Dermis blood vessel endothelial cell (primary cell): ENCODE results near the gene SUN1. TPM values are rescaled to one million over a fixed set of nuclear protein-coding genes. Genes with fewer than 3 reads are reported as not detected.

Experiments
- DNase-seq: peaks from one replicate; pipeline ENCODE4 v3.0.0; 2010
- total RNA-seq: library from RNA; depleted of rRNA; stranded (reverse); fragments of >200 nt; gene quantifications from 2 replicates; pipeline ENCODE4 v1.2.3, GENCODE V29; 2014

SUN1 gene
- total RNA-seq, 1 donor from 2014 or later: 287 TPM

- DNase-seq: no peak
These were observed 62.0 kb downstream of the SUN1 start for GRCh38 chr7:894164-894867.

DNA sequence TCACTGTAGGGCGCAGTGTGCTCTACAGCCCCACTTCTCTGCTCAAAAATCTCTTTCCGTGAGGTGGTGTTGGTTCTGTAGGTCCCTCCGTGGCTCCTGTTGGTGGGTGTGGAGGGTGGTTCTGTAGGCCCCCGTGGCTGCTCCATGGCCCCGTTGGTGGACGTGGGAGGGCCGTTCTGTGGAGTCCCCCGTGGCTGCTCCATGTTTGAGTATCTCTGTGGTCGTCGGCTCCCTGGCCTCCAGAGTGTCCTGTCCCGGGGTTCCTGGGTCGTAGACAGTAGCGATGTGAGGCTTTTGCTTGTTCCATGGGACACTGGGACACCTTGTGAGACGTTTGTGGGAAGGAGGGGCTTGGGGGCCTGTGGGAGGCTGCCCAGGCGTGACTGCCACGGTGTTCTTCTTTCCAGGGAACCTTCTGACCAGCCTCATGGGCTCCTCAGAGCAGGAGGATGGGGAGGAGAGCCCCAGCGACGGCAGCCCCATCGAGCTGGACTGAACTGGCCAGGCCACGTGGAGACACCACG lies 62.7 kb downstream of the SUN1 start:
- DNase-seq: no peak

DNA sequence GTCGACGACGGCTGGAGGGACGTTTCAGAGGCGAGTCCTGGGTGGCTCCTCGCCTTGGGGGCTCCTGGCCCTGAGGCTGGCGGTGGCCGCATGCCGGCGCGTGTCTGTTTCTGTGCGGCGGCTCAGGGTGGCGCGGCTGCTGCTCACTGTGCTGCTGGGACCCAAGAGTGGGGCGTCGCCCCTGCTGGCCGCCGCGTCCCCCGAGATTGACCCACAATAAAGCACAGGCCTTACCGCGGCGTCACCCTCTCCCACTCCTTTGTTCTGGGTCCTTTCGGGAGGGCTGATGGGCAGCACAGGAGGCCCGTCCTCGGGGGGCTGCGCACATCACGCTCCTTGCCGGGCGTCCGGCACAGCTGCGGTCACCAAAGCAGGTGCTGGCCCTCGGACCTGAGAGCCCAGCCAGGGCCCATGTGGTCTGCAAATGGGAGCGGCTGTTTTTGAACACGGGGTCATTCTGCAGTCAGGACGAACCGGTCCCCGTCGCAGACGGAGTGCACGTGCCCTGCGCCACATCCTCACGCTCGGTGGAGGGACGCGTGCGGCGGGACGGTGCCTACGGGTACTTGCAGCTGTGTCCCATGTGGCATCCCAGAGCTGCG lies 63.3 kb downstream of the SUN1 start:
- no peak for DNase-seq

- DNase-seq: no peak
These were observed 64.2 kb downstream of the SUN1 start for GRCh38 chr7:896346-897075.

GRCh38 chr7:897086-897485 lies 64.8 kb downstream of the SUN1 start:
- no peak for DNase-seq

DNA sequence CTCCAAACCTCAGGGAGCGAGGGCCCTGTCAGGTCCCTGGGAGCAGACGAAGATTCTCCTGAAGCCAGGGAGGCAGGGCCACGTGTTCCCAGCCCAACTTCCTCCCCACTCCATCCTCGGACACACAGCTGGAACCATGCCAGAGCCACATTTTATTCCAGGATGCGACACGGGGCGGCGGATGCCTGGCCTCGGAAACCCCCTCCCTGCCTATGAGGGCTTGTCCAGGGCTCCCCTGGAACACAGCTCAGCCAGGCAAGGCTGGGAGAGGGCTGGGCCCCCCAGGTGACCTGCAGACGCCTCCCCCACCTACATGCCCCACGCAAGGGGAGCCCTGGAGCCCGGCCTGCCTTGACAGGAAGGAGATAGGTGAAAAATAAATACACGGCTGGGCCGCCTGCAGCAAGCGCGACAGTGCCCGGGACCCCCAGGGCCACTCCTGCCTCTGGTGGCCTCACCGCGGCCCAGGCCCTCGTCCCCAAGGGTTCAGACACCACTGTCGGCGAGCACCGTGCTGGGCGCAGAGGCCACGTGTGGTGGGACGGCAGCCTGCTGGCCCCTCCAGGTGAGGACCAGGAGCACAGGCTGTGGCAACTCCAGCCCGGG lies 65.6 kb downstream of the SUN1 start:
- DNase-seq: peak; percentile 77

- DNase-seq: no peak
These were observed 66.2 kb downstream of the SUN1 start for GRCh38 chr7:898460-898854.

DNA sequence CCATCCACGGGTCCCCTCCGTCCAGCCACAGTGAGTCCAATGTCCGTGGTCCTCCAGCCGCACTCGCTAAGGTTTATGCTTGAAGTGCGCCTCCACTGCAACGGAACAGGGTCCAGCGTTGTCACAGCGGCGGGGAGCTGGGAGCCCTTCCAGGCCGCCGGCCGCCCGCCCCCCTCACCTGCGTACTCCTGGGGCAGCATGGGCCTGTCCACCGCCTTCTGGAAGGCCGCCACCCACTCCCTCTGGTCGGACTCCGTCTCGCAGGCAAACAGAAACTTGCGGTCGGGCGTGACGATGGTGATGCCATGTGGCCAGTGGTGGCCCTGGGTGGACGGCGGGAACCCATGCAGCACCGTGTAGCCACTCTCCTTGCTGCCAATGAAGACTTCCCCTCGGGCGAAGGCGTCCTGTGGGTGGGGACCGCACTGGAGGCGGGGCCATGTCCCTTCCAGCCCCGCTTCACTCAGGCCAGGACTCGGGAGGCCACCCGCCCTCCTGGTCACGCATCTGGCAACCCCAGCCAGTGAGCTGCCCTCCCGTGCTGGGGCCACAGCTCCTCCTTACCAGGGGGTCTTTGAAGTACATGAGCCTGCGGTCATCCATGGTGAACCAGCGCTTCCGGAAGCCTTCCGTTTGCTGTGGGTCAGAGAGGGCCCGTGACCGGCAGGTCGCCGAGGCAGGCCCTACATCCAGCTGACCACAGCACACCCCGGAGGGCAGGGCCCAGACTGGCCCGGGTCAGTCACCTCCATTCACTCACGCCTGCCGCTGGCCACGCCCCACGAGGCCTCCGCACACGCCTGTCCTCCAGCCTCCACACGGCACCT lies 66.8 kb downstream of the SUN1 start:
- no peak for DNase-seq

DNA sequence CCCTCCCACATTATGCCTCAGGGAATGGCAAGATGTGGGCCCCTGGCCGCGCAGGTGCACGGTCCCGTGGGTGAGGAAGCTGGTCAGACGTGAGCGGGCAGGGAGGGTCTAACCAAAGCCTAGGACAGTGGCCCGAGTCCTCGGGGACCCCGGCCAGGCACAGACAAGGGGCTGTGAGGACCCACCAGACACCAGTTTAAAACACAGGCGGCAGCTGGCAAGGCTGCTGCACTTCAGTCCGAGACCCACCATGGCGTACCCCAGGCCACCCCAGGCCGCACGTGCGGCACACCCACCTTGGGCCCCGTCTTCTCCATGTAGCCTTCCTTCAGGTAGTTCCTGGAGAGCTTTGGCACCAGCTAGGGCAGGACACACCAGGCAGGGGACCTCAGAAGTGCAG lies 67.5 kb downstream of the SUN1 start:
- no peak for DNase-seq

DNA sequence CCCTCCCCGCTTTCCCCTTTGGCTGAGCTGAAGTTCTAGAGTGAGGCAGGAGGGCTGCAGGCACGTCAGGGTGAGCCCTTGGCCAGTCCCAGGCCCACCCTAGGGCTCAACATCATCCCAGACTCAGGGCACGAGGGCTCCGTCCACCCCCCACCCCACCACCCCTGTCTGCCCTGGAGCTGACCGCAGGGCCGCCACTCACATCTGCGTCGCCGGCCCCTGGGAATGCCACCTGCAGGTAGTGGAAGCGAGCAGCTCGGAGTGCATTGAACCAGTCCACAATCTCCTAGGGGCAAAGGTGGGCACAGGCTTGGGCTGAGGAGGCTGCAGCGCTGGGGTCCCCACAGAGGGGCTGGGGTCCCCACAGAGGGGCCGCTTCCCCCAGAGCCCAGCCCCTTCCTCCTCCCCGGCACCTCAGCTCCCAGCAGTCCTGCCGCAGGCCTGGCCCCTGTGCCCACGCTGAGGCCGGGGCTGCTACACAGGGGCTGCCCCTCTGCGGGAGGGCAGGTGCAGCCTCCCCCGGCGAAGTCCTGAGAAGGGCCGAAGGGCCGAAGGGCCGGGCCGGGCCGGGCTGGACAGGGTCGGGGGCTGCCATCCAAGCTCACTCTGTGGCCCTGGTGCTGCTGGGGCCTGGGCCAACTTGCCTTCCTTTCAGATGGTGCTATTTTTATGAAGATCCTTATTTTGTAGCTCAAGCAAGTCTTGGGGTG lies 68.2 kb downstream of the SUN1 start:
- no peak for DNase-seq

GRCh38 chr7:901041-901387 lies 68.7 kb downstream of the SUN1 start:
- DNase-seq: no peak

DNA sequence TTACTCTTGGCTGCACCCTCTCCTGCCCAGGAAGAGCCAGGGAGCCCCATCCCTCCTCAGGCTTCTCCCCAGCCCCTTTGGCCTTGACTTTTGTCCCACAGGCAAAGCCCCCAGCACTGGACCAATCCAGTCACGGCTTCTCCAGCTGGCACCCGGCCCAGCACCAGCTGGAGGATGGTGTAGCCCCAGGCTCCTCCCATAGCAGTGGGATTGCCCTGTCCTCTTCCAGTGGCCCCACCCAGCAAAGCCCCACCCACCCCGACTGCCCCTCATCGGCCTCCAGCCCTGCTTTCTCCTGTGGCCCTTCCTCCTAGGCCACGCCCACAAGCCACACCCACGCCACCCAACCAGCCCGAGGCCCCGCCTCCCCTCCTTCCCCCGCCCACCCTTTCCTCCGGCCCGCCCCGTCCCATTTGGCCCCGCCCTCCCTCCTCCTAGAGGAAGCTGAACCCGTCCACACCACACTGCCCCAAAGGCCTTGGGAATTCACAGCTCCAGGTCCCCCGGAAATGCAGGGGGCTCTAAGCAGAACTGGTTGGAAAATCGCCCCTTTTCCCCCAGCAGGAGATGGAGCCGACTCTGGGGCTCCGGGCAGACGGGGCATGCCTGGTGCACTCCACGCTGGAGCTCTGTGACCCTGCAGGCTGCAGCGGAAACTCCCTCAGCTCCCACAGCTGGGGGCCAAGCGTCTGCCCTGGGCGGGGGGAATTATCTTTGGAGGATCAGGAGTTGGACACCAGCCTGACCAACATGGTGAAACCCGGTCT lies 69.3 kb downstream of the SUN1 start:
- DNase-seq: peak; percentile 71

- DNase-seq: no peak
These were observed 70.7 kb downstream of the SUN1 start for GRCh38 chr7:902996-903395.

- no peak for DNase-seq
These were observed 71.9 kb downstream of the SUN1 start for GRCh38 chr7:903921-904755.

DNA sequence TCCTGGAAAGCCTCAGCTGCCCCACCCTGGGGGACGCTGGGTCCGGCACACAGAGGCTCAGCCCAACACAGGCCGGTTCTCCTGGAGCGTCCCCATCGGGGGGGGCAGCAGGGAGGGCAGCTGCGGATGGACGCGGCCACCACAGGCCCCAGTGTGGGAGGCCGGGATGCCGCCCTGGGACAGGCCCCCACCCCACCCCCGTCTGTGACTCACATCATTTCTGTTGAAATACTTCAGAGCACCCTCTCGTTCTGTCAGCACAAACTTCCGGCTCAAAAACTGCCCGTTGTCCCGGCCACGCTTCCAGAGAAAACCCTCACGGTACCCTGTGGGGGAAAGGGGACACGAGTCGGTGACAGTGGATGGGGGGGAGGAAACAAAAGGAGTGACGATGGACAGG lies 72.6 kb downstream of the SUN1 start:
- DNase-seq: no peak

GRCh38 chr7:906776-907157 lies 74.5 kb downstream of the SUN1 start:
- DNase-seq: no peak

DNA sequence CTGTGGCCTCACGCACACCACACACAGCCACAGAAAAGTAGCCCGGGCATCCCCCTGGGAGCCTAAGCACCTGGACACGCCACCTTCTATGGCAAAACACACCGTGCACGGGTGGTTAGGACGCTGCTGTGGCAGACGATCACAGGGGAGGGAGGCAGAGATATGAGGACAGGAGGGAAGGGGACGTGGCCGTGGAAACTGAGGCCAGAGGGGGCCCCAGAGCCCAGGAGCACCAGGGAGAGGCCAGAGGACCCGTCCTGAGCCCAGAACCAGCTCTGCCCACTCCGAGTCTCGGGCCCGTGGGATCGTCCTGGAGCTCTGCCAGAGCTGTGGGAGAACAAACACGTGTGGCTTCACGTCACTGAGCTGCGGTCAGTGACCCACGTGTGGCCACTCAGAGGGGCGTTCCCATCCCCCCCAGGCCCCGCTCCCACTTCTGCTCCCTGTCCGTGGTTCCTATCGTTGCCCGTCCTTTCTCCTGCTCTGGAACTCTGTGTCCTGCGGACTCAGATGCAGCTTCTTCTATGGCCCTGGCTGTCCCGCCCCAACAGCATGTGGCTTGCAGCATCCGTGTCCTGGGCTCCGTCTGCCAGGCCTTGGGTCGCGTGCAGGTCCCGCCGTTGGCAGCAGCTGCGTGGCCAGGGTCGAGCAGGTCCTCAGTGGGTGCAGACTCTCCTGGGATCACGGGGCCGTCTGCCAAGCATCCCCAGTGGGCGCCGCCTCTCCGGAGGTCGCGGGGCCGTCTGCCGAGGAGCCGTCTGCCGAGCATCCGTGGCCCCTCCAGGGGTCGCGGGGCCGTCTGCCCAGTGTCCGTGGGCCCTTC lies 75.1 kb downstream of the SUN1 start:
- DNase-seq: no peak

DNA sequence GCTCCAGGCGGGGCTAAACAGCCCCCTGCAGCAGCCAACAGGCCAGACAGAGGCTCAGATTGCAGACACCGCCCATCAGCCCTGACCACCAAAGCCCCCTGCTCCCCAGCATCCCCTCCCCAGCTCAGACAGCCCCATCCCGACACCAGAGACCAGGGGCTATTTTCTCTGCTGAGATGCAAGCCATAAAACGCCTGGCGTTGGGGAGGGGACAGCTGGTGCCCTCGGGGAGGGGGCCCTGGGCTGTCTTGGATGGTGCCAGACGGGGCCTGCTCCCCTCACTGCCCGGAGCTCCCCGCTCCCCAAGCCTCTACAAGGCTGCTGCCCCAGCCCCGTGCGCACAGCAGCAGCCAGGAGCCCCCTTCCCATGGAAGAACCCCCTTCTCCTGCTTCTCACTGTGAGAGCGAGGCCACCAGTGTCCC lies 75.9 kb downstream of the SUN1 start:
- no peak for DNase-seq
